SU-DHL-6 (cell line): ENCODE measurements around the gene FAM53B.

Experiments used
- H2AFZ ChIP-seq: fragments of 200-600 bp; sonication (generic); 2 replicates; pipeline ENCODE4 v1.6.1; 2014; ENCODE audit warnings: low read depth, mild to moderate bottlenecking, moderate library complexity, mixed read lengths, antibody characterized with exemption, low read length; ENCODE audit not compliant: severe bottlenecking
- H3F3A ChIP-seq: fragments of 200-600 bp; shearing (Covaris generic); 2 replicates; pipeline ENCODE4 v1.6.0; 2016; ENCODE audit warnings: antibody characterized with exemption, mild to moderate bottlenecking; ENCODE audit not compliant: insufficient read depth
- H3K27ac ChIP-seq: fragments of 200-600 bp; sonication (generic); 2 replicates; pipeline ENCODE4 v1.5.1; 2016; ENCODE audit warnings: low read depth, mild to moderate bottlenecking, low read length, moderate library complexity, mixed read lengths
- H3K27me3 ChIP-seq: fragments of 200-600 bp; sonication (generic), shearing (Covaris generic); 2 replicates; pipeline ENCODE4 v1.6.0; 2014; ENCODE audit warnings: mild to moderate bottlenecking, low read length
- H3K36me3 ChIP-seq: fragments of 200-600 bp; sonication (generic); 2 replicates; pipeline ENCODE4 v1.6.1; 2014; ENCODE audit warnings: mild to moderate bottlenecking, low read length, mixed read lengths
- H3K4me2 ChIP-seq: fragments of 300-600, 200-600 bp; shearing (Covaris generic), sonication (generic); 2 replicates; pipeline ENCODE4 v1.6.0; 2014; ENCODE audit warnings: low read length, low read depth, mild to moderate bottlenecking; ENCODE audit not compliant: poor library complexity, severe bottlenecking
- H3K4me3 ChIP-seq: fragments of 200-600 bp; sonication (generic); 2 replicates; pipeline ENCODE4 v1.5.1; 2014; ENCODE audit warnings: antibody characterized with exemption, low read length, mild to moderate bottlenecking, mixed read lengths; ENCODE audit not compliant: insufficient read depth, poor library complexity, severe bottlenecking
- H3K79me2 ChIP-seq: fragments of 200-600 bp; sonication (generic); 2 replicates; pipeline ENCODE4 v1.6.1; 2014; ENCODE audit warnings: mild to moderate bottlenecking, low read length, moderate library complexity; ENCODE audit not compliant: insufficient read depth
- H3K9ac ChIP-seq: fragments of 200-600 bp; sonication (generic); 2 replicates; pipeline ENCODE4 v1.7.0; 2014; ENCODE audit warnings: mild to moderate bottlenecking, low read length
- H3K9me2 ChIP-seq: fragments of 200-600 bp; sonication (generic); replicated peaks from 2 replicates; pipeline ENCODE4 v1.6.1; 2014; ENCODE audit warnings: low read length; ENCODE audit not compliant: insufficient read depth
- H3K9me3 ChIP-seq: fragments of 200-600 bp; sonication (generic); 2 replicates; pipeline ENCODE4 v1.6.1; 2014; ENCODE audit warnings: low read length, mixed read lengths; ENCODE audit not compliant: insufficient read depth
- H4K20me1 ChIP-seq: fragments of 200-600 bp; sonication (generic); 2 replicates; pipeline ENCODE4 v1.6.1; 2014; ENCODE audit warnings: low read depth, mild to moderate bottlenecking, antibody characterized with exemption, low read length, moderate library complexity, mixed read lengths
- CTCF ChIP-seq: fragments of 200-600 bp; sonication (generic); IDR thresholded peaks from one replicate; pipeline ENCODE4 v1.5.1; 2017; ENCODE audit warnings: antibody characterized with exemption, mild to moderate bottlenecking, low read length, moderate library complexity; ENCODE audit not compliant: insufficient read depth, poor library complexity, severe bottlenecking
- EZH2phosphoT487 ChIP-seq: fragments of 200-600 bp; sonication (generic), shearing (Covaris generic); conservative IDR thresholded peaks from 2 replicates; pipeline ENCODE4 v1.6.1; 2018; ENCODE audit warnings: mild to moderate bottlenecking, antibody characterized with exemption, low read length, moderate library complexity, mixed read lengths

Gene FAM53B

GRCh38 chr10:124756156-124756903 is 12.2 kb upstream of the FAM53B start:
- H3K4me2 ChIP-seq = no peak overlapping the region
- no peak overlapping the region for H3K9ac ChIP-seq
- TF ChIP-seq CTCF = no peak
- no peak for TF ChIP-seq EZH2phosphoT487
- H3K4me3 ChIP-seq = no peak overlapping the region
- no peaks in the 10 kb centered on the region for H4K20me1 ChIP-seq
- H3F3A ChIP-seq = no peaks in the 10 kb centered on the region
- no peaks in the 10 kb centered on the region for H3K9me2 ChIP-seq
- no peaks in the 10 kb centered on the region for H3K79me2 ChIP-seq
- no peak overlapping the region for H3K27ac ChIP-seq
- no peaks in the 10 kb centered on the region for H3K9me3 ChIP-seq
- H2AFZ ChIP-seq = no peak overlapping the region
- no peaks in the 10 kb centered on the region for H3K27me3 ChIP-seq
- H3K36me3 ChIP-seq = peaks cover 38% of the 10 kb centered on the region; the same call in 1 of the 2 replicates

GRCh38 chr10:124755581-124755980 is 11.4 kb upstream of the FAM53B start:
- H3K27me3 ChIP-seq = no peaks in the 10 kb centered on the region
- H3K4me2 ChIP-seq = no peak overlapping the region
- H3F3A ChIP-seq = no peaks in the 10 kb centered on the region
- no peaks in the 10 kb centered on the region for H3K9me3 ChIP-seq
- no peaks in the 10 kb centered on the region for H4K20me1 ChIP-seq
- peaks cover 34% of the 10 kb centered on the region; the same call in 1 of the 2 replicates for H3K36me3 ChIP-seq
- H3K4me3 ChIP-seq = no peak overlapping the region
- no peak overlapping the region for H3K27ac ChIP-seq
- H3K9ac ChIP-seq = no peak overlapping the region
- H2AFZ ChIP-seq = no peak overlapping the region
- TF ChIP-seq EZH2phosphoT487 = no peak
- TF ChIP-seq CTCF = no peak
- no peaks in the 10 kb centered on the region for H3K79me2 ChIP-seq
- no peaks in the 10 kb centered on the region for H3K9me2 ChIP-seq

- no peaks in the 10 kb centered on the region for H3K79me2 ChIP-seq
- no peaks in the 10 kb centered on the region for H4K20me1 ChIP-seq
- H3K9me3 ChIP-seq = no peaks in the 10 kb centered on the region
- peaks cover 2% of the 10 kb centered on the region; the same call in 1 of the 2 replicates for H3F3A ChIP-seq
- no peak overlapping the region for H3K4me2 ChIP-seq
- H3K4me3 ChIP-seq = no peak overlapping the region
- no peak overlapping the region for H3K27ac ChIP-seq
- no peaks in the 10 kb centered on the region for H3K9me2 ChIP-seq
- no peaks in the 10 kb centered on the region for H3K27me3 ChIP-seq
- no peak overlapping the region for H2AFZ ChIP-seq
- no peak overlapping the region for H3K9ac ChIP-seq
- TF ChIP-seq CTCF (no peak), EZH2phosphoT487 (no peak)
- H3K36me3 ChIP-seq = peaks cover 20% of the 10 kb centered on the region; the same call in 1 of the 2 replicates
Observed at GRCh38 chr10:124754227-124754626, 10.0 kb upstream of the FAM53B start.
